ENCODE results near the gene AIM2.

DNA sequence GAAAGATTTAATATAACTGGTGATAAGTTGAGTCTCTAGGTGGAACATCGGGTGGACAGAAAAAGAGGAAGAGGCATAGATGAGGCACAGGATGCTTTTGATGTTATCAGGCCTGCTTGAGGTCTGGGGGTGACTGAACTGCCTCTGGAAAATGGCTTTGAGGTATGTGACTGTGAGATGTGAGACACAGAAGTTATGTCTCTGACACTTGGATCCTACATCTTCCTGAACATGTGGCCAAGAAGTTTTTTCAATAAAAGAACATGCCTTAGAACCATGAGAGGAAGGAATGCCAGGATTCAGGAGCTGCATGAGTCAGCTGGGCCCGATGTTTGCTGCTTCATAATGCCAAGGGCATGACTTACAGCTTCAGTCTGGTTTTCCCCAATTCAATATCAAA lies 11.5 kb upstream of the AIM2 start:
- TF ChIP-seq, protein P1, sequence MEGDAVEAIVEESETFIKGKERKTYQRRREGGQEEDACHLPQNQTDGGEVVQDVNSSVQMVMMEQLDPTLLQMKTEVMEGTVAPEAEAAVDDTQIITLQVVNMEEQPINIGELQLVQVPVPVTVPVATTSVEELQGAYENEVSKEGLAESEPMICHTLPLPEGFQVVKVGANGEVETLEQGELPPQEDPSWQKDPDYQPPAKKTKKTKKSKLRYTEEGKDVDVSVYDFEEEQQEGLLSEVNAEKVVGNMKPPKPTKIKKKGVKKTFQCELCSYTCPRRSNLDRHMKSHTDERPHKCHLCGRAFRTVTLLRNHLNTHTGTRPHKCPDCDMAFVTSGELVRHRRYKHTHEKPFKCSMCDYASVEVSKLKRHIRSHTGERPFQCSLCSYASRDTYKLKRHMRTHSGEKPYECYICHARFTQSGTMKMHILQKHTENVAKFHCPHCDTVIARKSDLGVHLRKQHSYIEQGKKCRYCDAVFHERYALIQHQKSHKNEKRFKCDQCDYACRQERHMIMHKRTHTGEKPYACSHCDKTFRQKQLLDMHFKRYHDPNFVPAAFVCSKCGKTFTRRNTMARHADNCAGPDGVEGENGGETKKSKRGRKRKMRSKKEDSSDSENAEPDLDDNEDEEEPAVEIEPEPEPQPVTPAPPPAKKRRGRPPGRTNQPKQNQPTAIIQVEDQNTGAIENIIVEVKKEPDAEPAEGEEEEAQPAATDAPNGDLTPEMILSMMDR (IDR thresholded peaks at IDR 0.05): no peak
- TF ChIP-seq, protein P2, sequence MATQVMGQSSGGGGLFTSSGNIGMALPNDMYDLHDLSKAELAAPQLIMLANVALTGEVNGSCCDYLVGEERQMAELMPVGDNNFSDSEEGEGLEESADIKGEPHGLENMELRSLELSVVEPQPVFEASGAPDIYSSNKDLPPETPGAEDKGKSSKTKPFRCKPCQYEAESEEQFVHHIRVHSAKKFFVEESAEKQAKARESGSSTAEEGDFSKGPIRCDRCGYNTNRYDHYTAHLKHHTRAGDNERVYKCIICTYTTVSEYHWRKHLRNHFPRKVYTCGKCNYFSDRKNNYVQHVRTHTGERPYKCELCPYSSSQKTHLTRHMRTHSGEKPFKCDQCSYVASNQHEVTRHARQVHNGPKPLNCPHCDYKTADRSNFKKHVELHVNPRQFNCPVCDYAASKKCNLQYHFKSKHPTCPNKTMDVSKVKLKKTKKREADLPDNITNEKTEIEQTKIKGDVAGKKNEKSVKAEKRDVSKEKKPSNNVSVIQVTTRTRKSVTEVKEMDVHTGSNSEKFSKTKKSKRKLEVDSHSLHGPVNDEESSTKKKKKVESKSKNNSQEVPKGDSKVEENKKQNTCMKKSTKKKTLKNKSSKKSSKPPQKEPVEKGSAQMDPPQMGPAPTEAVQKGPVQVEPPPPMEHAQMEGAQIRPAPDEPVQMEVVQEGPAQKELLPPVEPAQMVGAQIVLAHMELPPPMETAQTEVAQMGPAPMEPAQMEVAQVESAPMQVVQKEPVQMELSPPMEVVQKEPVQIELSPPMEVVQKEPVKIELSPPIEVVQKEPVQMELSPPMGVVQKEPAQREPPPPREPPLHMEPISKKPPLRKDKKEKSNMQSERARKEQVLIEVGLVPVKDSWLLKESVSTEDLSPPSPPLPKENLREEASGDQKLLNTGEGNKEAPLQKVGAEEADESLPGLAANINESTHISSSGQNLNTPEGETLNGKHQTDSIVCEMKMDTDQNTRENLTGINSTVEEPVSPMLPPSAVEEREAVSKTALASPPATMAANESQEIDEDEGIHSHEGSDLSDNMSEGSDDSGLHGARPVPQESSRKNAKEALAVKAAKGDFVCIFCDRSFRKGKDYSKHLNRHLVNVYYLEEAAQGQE (IDR thresholded peaks at IDR 0.05; ENCODE audit: insufficient read depth in 1 of 2, low read depth in 2 of 2, low read length in 1 of 2): no peak
- TF ChIP-seq SIN3A (IDR thresholded peaks at IDR 0.05; ENCODE audit: borderline replicate concordance, insufficient read depth, low read depth, low read length) (no peak), POLR2AphosphoS5 (IDR thresholded peaks at IDR 0.05; ENCODE audit: low read depth, low read length) (no peak), TCF7L2 (IDR thresholded peaks at IDR 0.05; ENCODE audit: low read depth, low read length) (no peak)
